HepG2 (cell line): Measurements from ENCODE around the gene GAREM1.

Experiments used
- AKNA ChIP-seq: sonication (generic); formaldehyde crosslinking; IDR thresholded peaks from 2 replicates; pipeline ENCODE4 v1.4.0; 2020; ENCODE audit warnings: missing genetic modification reagents, borderline replicate concordance
- CTCF ChIP-seq: sonication (generic); formaldehyde crosslinking; IDR thresholded peaks from 2 replicates; pipeline ENCODE4 v1.5.0; 2020; ENCODE audit warnings: mild to moderate bottlenecking, missing genetic modification reagents, moderate library complexity
- KDM1A ChIP-seq: IDR thresholded peaks from 2 replicates; pipeline ENCODE4 v1.6.1; 2016; ENCODE audit warnings: missing compliant biosample characterization

GRCh38 chr18:32216390-32216789, 254.3 kb downstream of the GAREM1 start:
- TF ChIP-seq AKNA (CRISPR knock-in tag) (no peak), KDM1A (no peak), CTCF (no peak)
